ENCODE results near the gene OR10G3. TPM values are rescaled to one million over a fixed set of nuclear protein-coding genes. Genes with fewer than 3 reads are reported as not detected.

OR10G3 gene
- polyA plus RNA-seq (2013) = not detected in 2 replicates

GRCh38 chr14:21579976-21580375 lies at the start of gene OR10G3:
OR10G3 (minus strand) TSS chr14:21580076; CDS start chr14:21570744, 9,332 bp downstream.
- Histone ChIP-seq H3K79me1 (ENCODE audit: low read length) (no peaks in the 10 kb centered on the region), H3K36me3 (ENCODE audit: control insufficient read depth in 1 of 2, insufficient read depth in 2 of 2, low read length in 2 of 2) (no peaks in the 10 kb centered on the region), H3K9me3 (ENCODE audit: insufficient read depth, low read depth, low read length) (no peaks in the 10 kb centered on the region), H3K4me3 (ENCODE audit: low read depth, low read length) (no peak within 1 kb of the TSS), H3K14ac (ENCODE audit: low read length) (no peak within 1 kb of the TSS), H3K27ac (ENCODE audit: low read depth, low read length) (no peak within 1 kb of the TSS), H2AK5ac (ENCODE audit: low read length) (no peak within 1 kb of the TSS), H3K9ac (ENCODE audit: low read length) (no peak within 1 kb of the TSS), H3K23ac (ENCODE audit: low read length) (no peak within 1 kb of the TSS), H3K79me2 (ENCODE audit: control insufficient read depth, insufficient read depth, low read length, poor library complexity) (no peaks in the 10 kb centered on the region), H4K8ac (ENCODE audit: low read depth, low read length) (no peak within 1 kb of the TSS), H3K18ac (ENCODE audit: low read length) (no peak within 1 kb of the TSS), H4K12ac (ENCODE audit: low read depth, low read length) (no peak within 1 kb of the TSS), H3K27me3 (ENCODE audit: insufficient read depth, low read length) (no peaks in the 10 kb centered on the region), H3K4ac (ENCODE audit: low read depth, low read length) (no peak within 1 kb of the TSS), H2BK120ac (ENCODE audit: insufficient read depth, low read length, poor library complexity) (no peak within 1 kb of the TSS), H4K91ac (ENCODE audit: low read depth, low read length) (no peak within 1 kb of the TSS), H2BK12ac (ENCODE audit: low read length) (no peak within 1 kb of the TSS), H2AFZ (ENCODE audit: insufficient read depth, low read length, poor library complexity) (no peak within 1 kb of the TSS), H3K4me2 (ENCODE audit: low read length) (no peak within 1 kb of the TSS), H2BK5ac (ENCODE audit: low read depth, low read length, poor library complexity) (no peak within 1 kb of the TSS), H3K4me1 (ENCODE audit: control insufficient read depth in 1 of 2, insufficient read depth in 2 of 2, low read length in 2 of 2) (no peaks in the 10 kb centered on the region)
- no CpG with 5 or more reads among the region's 2 CpGs for WGBS (ENCODE audit: extremely low coverage, insufficient coverage, insufficient read length)
- DNase-seq = no peak

GRCh38 chr14:21626491-21627230 lies 46.8 kb upstream of the OR10G3 start:
- Histone ChIP-seq H2BK5ac (ENCODE audit: low read depth, low read length, poor library complexity) (no peak overlapping the region), H3K14ac (ENCODE audit: low read length) (no peak overlapping the region), H3K79me2 (ENCODE audit: control insufficient read depth, insufficient read depth, low read length, poor library complexity) (no peaks in the 10 kb centered on the region), H3K18ac (ENCODE audit: low read length) (no peak overlapping the region), H3K27me3 (ENCODE audit: insufficient read depth, low read length) (no peaks in the 10 kb centered on the region), H3K36me3 (ENCODE audit: control insufficient read depth in 1 of 2, insufficient read depth in 2 of 2, low read length in 2 of 2) (no peaks in the 10 kb centered on the region), H2AK5ac (ENCODE audit: low read length) (no peak overlapping the region), H3K9ac (ENCODE audit: low read length) (no peak overlapping the region), H3K4me3 (ENCODE audit: low read depth, low read length) (no peak overlapping the region), H2BK120ac (ENCODE audit: insufficient read depth, low read length, poor library complexity) (no peak overlapping the region), H3K79me1 (ENCODE audit: low read length) (no peaks in the 10 kb centered on the region), H3K23ac (ENCODE audit: low read length) (no peak overlapping the region), H4K91ac (ENCODE audit: low read depth, low read length) (no peak overlapping the region), H4K12ac (ENCODE audit: low read depth, low read length) (no peak overlapping the region), H3K4ac (ENCODE audit: low read depth, low read length) (no peak overlapping the region), H4K8ac (ENCODE audit: low read depth, low read length) (no peak overlapping the region), H3K9me3 (ENCODE audit: insufficient read depth, low read depth, low read length) (no peaks in the 10 kb centered on the region), H2AFZ (ENCODE audit: insufficient read depth, low read length, poor library complexity) (no peak overlapping the region), H2BK12ac (ENCODE audit: low read length) (no peak overlapping the region), H3K4me1 (ENCODE audit: control insufficient read depth in 1 of 2, insufficient read depth in 2 of 2, low read length in 2 of 2) (no peaks in the 10 kb centered on the region), H3K27ac (ENCODE audit: low read depth, low read length) (no peak overlapping the region), H3K4me2 (ENCODE audit: low read length) (no peak overlapping the region)
- DNase-seq = no peak
- no CpG with 5 or more reads among the region's 3 CpGs for WGBS (ENCODE audit: extremely low coverage, insufficient coverage, insufficient read length)

GRCh38 chr14:21617614-21618013 lies 37.7 kb upstream of the OR10G3 start:
- Histone ChIP-seq H4K8ac (ENCODE audit: low read depth, low read length) (no peak overlapping the region), H3K79me2 (ENCODE audit: control insufficient read depth, insufficient read depth, low read length, poor library complexity) (no peaks in the 10 kb centered on the region), H2AK5ac (ENCODE audit: low read length) (no peak overlapping the region), H3K4me1 (ENCODE audit: control insufficient read depth in 1 of 2, insufficient read depth in 2 of 2, low read length in 2 of 2) (peaks cover 5 to 10% of the 10 kb centered on the region in 2 experiments), H2BK5ac (ENCODE audit: low read depth, low read length, poor library complexity) (no peak overlapping the region), H3K4ac (ENCODE audit: low read depth, low read length) (no peak overlapping the region), H3K27ac (ENCODE audit: low read depth, low read length) (no peak overlapping the region), H3K9me3 (ENCODE audit: insufficient read depth, low read depth, low read length) (no peaks in the 10 kb centered on the region), H3K14ac (ENCODE audit: low read length) (no peak overlapping the region), H4K12ac (ENCODE audit: low read depth, low read length) (no peak overlapping the region), H2AFZ (ENCODE audit: insufficient read depth, low read length, poor library complexity) (no peak overlapping the region), H3K9ac (ENCODE audit: low read length) (no peak overlapping the region), H3K4me3 (ENCODE audit: low read depth, low read length) (no peak overlapping the region), H3K79me1 (ENCODE audit: low read length) (no peaks in the 10 kb centered on the region), H3K23ac (ENCODE audit: low read length) (no peak overlapping the region), H3K4me2 (ENCODE audit: low read length) (no peak overlapping the region), H4K91ac (ENCODE audit: low read depth, low read length) (no peak overlapping the region), H3K18ac (ENCODE audit: low read length) (no peak overlapping the region), H2BK12ac (ENCODE audit: low read length) (no peak overlapping the region), H2BK120ac (ENCODE audit: insufficient read depth, low read length, poor library complexity) (no peak overlapping the region), H3K36me3 (ENCODE audit: control insufficient read depth in 1 of 2, insufficient read depth in 2 of 2, low read length in 2 of 2) (no peaks in the 10 kb centered on the region), H3K27me3 (ENCODE audit: insufficient read depth, low read length) (no peaks in the 10 kb centered on the region)
- DNase-seq = no peak
- WGBS (ENCODE audit: extremely low coverage, insufficient coverage, insufficient read length) = no CpG with 5 or more reads among the region's 8 CpGs

- Histone ChIP-seq H3K23ac (ENCODE audit: low read length) (no peak overlapping the region), H4K8ac (ENCODE audit: low read depth, low read length) (no peak overlapping the region), H3K9ac (ENCODE audit: low read length) (no peak overlapping the region), H3K36me3 (ENCODE audit: control insufficient read depth in 1 of 2, insufficient read depth in 2 of 2, low read length in 2 of 2) (no peaks in the 10 kb centered on the region), H4K12ac (ENCODE audit: low read depth, low read length) (no peak overlapping the region), H3K9me3 (ENCODE audit: insufficient read depth, low read depth, low read length) (no peaks in the 10 kb centered on the region), H3K27ac (ENCODE audit: low read depth, low read length) (no peak overlapping the region), H2AFZ (ENCODE audit: insufficient read depth, low read length, poor library complexity) (no peak overlapping the region), H3K79me1 (ENCODE audit: low read length) (no peaks in the 10 kb centered on the region), H3K4me1 (ENCODE audit: control insufficient read depth in 1 of 2, insufficient read depth in 2 of 2, low read length in 2 of 2) (peaks cover 5 to 10% of the 10 kb centered on the region in 2 experiments), H2BK5ac (ENCODE audit: low read depth, low read length, poor library complexity) (no peak overlapping the region), H2BK12ac (ENCODE audit: low read length) (no peak overlapping the region), H2BK120ac (ENCODE audit: insufficient read depth, low read length, poor library complexity) (no peak overlapping the region), H2AK5ac (ENCODE audit: low read length) (no peak overlapping the region), H4K91ac (ENCODE audit: low read depth, low read length) (no peak overlapping the region), H3K4me3 (ENCODE audit: low read depth, low read length) (no peak overlapping the region), H3K4me2 (ENCODE audit: low read length) (no peak overlapping the region), H3K18ac (ENCODE audit: low read length) (no peak overlapping the region), H3K79me2 (ENCODE audit: control insufficient read depth, insufficient read depth, low read length, poor library complexity) (no peaks in the 10 kb centered on the region), H3K27me3 (ENCODE audit: insufficient read depth, low read length) (no peaks in the 10 kb centered on the region), H3K4ac (ENCODE audit: low read depth, low read length) (no peak overlapping the region), H3K14ac (ENCODE audit: low read length) (no peak overlapping the region)
- DNase-seq = no peak
- no CpG with 5 or more reads among the region's 1 CpG for WGBS (ENCODE audit: extremely low coverage, insufficient coverage, insufficient read length)
These were observed 34.4 kb upstream of the OR10G3 start for GRCh38 chr14:21614240-21614639.

All from trophoblast cell (in vitro differentiated cells and primary cell).